GM18511 (cell line): ENCODE measurements around the gene BEND2.

Source experiments
- ATAC-seq: cut with Tn5 transposase; IDR thresholded peaks from one replicate; pipeline ENCODE4 v1.9.1; 2021; ENCODE audit warnings: mild to moderate bottlenecking, moderate library complexity; ENCODE audit not compliant: unreplicated experiment

Gene BEND2

DNA sequence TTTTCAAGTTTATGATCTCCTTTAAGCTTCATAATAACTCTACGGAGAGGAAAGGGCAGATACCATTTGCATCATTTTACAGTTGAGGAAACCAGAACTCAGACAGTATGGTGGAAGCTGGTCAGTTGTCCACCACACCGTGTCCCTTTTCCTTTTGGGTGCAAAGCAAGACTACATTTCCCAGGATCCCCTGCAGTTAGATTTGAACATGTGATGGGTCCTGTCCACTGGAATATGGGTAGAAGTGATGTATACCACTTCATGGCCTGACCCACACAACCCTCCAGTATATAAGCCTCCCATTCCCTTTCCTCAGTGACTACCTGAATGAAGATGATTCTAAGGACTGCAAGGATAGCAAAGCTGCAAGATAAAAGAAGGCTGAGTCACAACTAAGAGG is 74.7 kb downstream of the BEND2 start:
- ATAC-seq, result no peak

DNA sequence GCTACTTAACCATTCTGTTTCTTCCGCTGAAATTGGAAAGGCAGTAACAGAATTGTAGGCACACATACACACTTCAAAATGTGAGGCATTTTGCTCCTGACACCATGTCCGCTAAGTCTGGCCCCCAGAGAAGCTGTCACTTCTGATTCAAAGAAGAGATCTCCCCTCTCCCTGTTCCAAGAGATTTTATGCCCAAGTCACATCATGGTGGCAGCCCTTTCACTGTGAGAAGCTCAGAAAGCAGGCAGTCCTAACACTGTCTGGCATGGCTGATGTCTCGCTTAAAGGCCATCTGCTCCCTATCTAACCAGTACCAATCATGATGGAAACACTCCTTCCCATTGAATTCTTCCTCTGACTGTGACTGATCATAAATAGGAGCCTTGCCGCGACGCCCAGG is 83.9 kb downstream of the BEND2 start:
- ATAC-seq, result no peak

DNA sequence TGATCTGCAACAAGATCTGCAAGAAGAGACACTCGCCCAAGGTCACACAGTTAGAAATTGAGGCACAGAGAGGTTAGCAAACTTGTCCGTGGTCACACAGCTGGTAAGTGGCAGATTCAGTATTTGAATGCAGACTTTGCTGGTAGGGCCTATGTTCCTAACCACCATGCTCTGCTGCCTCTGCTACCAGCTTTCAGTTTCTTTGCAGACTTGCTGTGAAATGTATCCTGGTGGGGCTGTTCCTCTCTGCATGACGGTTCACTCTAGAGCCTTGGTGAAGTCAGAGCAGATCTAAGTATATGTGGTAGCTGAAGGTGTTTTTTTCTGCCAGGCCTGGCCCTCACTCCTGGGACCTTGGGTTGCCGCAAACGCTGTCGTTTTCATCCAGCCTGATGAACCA is 87.1 kb downstream of the BEND2 start:
- no peak for ATAC-seq

DNA sequence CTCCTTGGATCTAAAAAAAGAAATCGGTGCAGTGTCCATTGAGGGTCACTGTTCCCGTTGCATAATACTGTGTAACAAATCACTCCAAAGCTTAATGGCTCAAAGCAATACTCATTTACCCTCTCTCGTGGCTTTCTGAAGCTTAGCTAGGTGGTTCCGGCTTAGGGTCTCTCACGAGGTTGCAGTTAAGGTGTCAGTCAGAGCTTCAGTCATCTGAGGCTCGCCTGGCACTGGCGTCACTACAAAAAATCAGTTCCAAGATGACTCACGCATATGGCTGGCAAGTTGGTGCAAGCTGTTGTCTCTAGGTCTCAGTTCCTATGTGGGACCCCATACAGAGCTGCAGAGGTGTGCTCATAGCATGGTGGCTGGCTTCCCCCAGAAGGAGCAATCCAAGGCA is 91.0 kb downstream of the BEND2 start:
- no peak for ATAC-seq

DNA sequence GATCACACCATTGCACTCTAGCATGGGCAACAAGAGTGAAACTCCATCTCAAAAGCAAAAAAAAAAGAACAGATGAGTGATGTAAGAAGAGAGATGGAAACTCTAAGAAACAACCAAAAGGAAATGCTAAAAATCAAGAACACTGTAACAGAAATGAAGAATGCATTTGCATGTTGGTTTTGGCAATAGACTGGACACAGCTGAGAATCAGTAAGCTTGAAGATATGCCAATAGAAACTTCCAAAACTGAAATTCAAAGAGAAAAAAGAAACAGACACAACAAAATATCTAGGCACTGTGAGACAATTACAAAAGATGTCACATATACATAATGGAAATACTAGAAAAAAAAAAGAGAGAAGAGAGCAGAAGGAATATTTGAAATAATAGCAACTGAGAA is 93.7 kb downstream of the BEND2 start:
- ATAC-seq, result no peak

DNA sequence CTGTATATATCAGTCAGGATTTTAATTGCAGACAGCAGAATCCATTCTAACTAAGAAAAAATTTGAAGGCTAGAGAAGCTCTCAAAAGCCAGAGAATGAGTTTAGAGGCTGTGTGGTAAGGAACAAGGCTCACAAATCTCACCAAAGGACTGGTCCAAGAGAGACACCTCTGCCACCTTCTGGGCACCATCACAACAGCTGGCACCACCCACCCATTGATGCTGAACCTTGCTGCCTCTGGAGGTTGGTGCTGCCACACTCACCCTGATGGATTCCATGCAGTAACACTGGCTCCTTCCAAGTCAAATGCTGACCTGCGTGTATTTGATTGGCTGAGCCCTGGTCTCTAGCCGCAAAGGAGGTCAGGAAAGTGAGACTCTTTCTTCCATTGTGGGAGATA is 100.8 kb downstream of the BEND2 start:
- ATAC-seq, result no peak
